HG02870 (cell line): Measurements from ENCODE around the gene CIZ1.
A peak's percentile ranks its signal among the peaks of the same experiment; 100 is the strongest.
"Not testable (repeated sequence)": the region's sequence is repeated elsewhere in the genome, so short reads cannot be mapped to it uniquely, and the experiment has no call there.

Source experiments
- ATAC-seq: cut with Tn5 transposase; IDR thresholded peaks from one replicate; pipeline ENCODE4 v1.9.1; 2021; ENCODE audit warnings: mild to moderate bottlenecking, moderate library complexity; ENCODE audit not compliant: unreplicated experiment

Gene CIZ1

GRCh38 chr9:128191406-128192046, at the start of gene CIZ1:
Gene CIZ1, minus strand, starts transcription at chr9:128191572. Its CDS starts 715 bp downstream, at chr9:128190857.
- ATAC-seq = peak; percentile 64

GRCh38 chr9:128233817-128234406, 42.5 kb upstream of the CIZ1 start:
- ATAC-seq = no peak

GRCh38 chr9:128232528-128233428, 41.4 kb upstream of the CIZ1 start:
- no peak for ATAC-seq

GRCh38 chr9:128231638-128232527, 40.5 kb upstream of the CIZ1 start:
- ATAC-seq = no peak

- not testable (repeated sequence) for ATAC-seq
Observed at GRCh38 chr9:128230897-128231296, 39.5 kb upstream of the CIZ1 start.

- ATAC-seq = no peak
Observed at GRCh38 chr9:128226412-128226801, 35.0 kb upstream of the CIZ1 start.

- ATAC-seq = no peak
Observed at GRCh38 chr9:128225770-128226411, 34.5 kb upstream of the CIZ1 start.

- ATAC-seq = no peak
Observed at GRCh38 chr9:128224877-128225276, 33.5 kb upstream of the CIZ1 start.

- ATAC-seq = no peak
Observed at GRCh38 chr9:128222880-128223670, 31.7 kb upstream of the CIZ1 start.

- no peak for ATAC-seq
Observed at GRCh38 chr9:128222026-128222425, 30.7 kb upstream of the CIZ1 start.

GRCh38 chr9:128219831-128220230, 28.5 kb upstream of the CIZ1 start:
- ATAC-seq = no peak

- ATAC-seq = peak; percentile 89
Observed at GRCh38 chr9:128218518-128219389, 27.4 kb upstream of the CIZ1 start.

- ATAC-seq = no peak
Observed at GRCh38 chr9:128218172-128218517, 26.8 kb upstream of the CIZ1 start.

GRCh38 chr9:128216781-128217553, 25.6 kb upstream of the CIZ1 start:
- ATAC-seq = no peak

- ATAC-seq = no peak
Observed at GRCh38 chr9:128215491-128216409, 24.4 kb upstream of the CIZ1 start.

- no peak for ATAC-seq
Observed at GRCh38 chr9:128214571-128215490, 23.5 kb upstream of the CIZ1 start.
